ENCODE measurements around the gene ATG7.

- TF ChIP-seq CTCF (IDR thresholded peaks at IDR 0.05; ENCODE audit: poor library complexity) (no peak), EZH2 (IDR thresholded peaks at IDR 0.05; ENCODE audit: borderline replicate concordance) (no peak), EZH2phosphoT487 (IDR thresholded peaks at IDR 0.05; ENCODE audit: low read depth, severe bottlenecking, unreplicated experiment) (no peak)
These were observed 25.6 kb upstream of the ATG7 start for GRCh38 chr3:11246663-11246970.

Measured in hepatocyte (in vitro differentiated cells).